ENCODE data around the gene CAPN5.

- TF ChIP-seq, protein P1, sequence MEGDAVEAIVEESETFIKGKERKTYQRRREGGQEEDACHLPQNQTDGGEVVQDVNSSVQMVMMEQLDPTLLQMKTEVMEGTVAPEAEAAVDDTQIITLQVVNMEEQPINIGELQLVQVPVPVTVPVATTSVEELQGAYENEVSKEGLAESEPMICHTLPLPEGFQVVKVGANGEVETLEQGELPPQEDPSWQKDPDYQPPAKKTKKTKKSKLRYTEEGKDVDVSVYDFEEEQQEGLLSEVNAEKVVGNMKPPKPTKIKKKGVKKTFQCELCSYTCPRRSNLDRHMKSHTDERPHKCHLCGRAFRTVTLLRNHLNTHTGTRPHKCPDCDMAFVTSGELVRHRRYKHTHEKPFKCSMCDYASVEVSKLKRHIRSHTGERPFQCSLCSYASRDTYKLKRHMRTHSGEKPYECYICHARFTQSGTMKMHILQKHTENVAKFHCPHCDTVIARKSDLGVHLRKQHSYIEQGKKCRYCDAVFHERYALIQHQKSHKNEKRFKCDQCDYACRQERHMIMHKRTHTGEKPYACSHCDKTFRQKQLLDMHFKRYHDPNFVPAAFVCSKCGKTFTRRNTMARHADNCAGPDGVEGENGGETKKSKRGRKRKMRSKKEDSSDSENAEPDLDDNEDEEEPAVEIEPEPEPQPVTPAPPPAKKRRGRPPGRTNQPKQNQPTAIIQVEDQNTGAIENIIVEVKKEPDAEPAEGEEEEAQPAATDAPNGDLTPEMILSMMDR (conservative IDR thresholded peaks at IDR 0.05 in 1 of 2, IDR thresholded peaks at IDR 0.05 in 1 of 2; ENCODE audit: low read depth in 1 of 2, low read length in 2 of 2), result no peak
- TF ChIP-seq EZH2 (IDR thresholded peaks at IDR 0.05; ENCODE audit: low read length, missing control alignments), result no peak
Observed at GRCh38 chr11:77026221-77026620, 40.5 kb upstream of the CAPN5 start.

All from fibroblast of lung (primary cell).